ENCODE results near the gene HS3ST3A1. TPM values are rescaled to one million over a fixed set of nuclear protein-coding genes. Genes with fewer than 3 reads are reported as not detected.

HS3ST3A1 gene
- total and polyA plus RNA-seq, 2 experiments from 2014 or later, result 5.4 to 24.1 TPM

- no peaks in the 10 kb centered on the region for H3K36me3 Mint-ChIP-seq (ENCODE audit: low read depth)
- H3K4me1 Mint-ChIP-seq, result no peaks in the 10 kb centered on the region
- H4K20me1 ChIP-seq (replicated peaks; ENCODE audit: insufficient read depth), result no peaks in the 10 kb centered on the region
- no peak overlapping the region for H3K27ac Mint-ChIP-seq
- no peaks in the 10 kb centered on the region for H3K79me2 ChIP-seq (replicated peaks; ENCODE audit: insufficient read depth)
- H3K27me3 ChIP-seq (ENCODE audit: insufficient read depth), result no peaks in the 10 kb centered on the region
- no peak overlapping the region for H2AFZ ChIP-seq
- no peak overlapping the region for H3K4me3 Mint-ChIP-seq
- H3K4me1 ChIP-seq (ENCODE audit: insufficient read depth), result no peaks in the 10 kb centered on the region
- TF ChIP-seq ETS1 (IDR thresholded peaks at IDR 0.05), result no peak
- no peak for TF ChIP-seq ZNF462 (CRISPR knock-in tag; IDR thresholded peaks at IDR 0.05)
- no peak for TF ChIP-seq POLR2AphosphoS5 (IDR thresholded peaks at IDR 0.05; ENCODE audit: low read depth)
- TF ChIP-seq EZH2 (IDR thresholded peaks at IDR 0.05; ENCODE audit: low read depth, unreplicated experiment), result no peak
- no peak for TF ChIP-seq JUNB (IDR thresholded peaks at IDR 0.05; ENCODE audit: unreplicated experiment)
- no peak for TF ChIP-seq NANOG (IDR thresholded peaks at IDR 0.05; ENCODE audit: borderline replicate concordance)
- TF ChIP-seq CTCF (conservative IDR thresholded peaks at IDR 0.05; ENCODE audit: low read depth in 2 of 2), result no peak
- no peak for TF ChIP-seq REST (IDR thresholded peaks at IDR 0.05; ENCODE audit: unreplicated experiment)
- TF ChIP-seq ZNF114 (CRISPR knock-in tag; IDR thresholded peaks at IDR 0.05), result no peak
- TF ChIP-seq ZNF331 (CRISPR knock-in tag; IDR thresholded peaks at IDR 0.05; ENCODE audit: low read depth), result no peak
- no peak for TF ChIP-seq EZH2phosphoT487 (IDR thresholded peaks at IDR 0.05; ENCODE audit: unreplicated experiment)
- no peak for TF ChIP-seq STAT1 (IDR thresholded peaks at IDR 0.05; ENCODE audit: unreplicated experiment)
- TF ChIP-seq CREB1 (CRISPR knock-in tag; IDR thresholded peaks at IDR 0.05; ENCODE audit: low read depth), result no peak
- DNase-seq (ENCODE audit: low spot score), result no peak
- H3K36me3 ChIP-seq (ENCODE audit: insufficient read depth), result no peaks in the 10 kb centered on the region
- H3F3A ChIP-seq (replicated peaks; ENCODE audit: low read depth), result no peaks in the 10 kb centered on the region
- no peak overlapping the region for H3K4me3 ChIP-seq
- ATAC-seq, result no peak
- no peak overlapping the region for H3K4me2 ChIP-seq
- no peak overlapping the region for H3K27ac ChIP-seq (ENCODE audit: low read depth)
- H3K27me3 Mint-ChIP-seq (ENCODE audit: insufficient read depth, low read depth, poor library complexity), result no peaks in the 10 kb centered on the region
- H3K9me3 Mint-ChIP-seq, result no peaks in the 10 kb centered on the region
- peaks cover 9% of the 10 kb centered on the region for H3K9me2 ChIP-seq (ENCODE audit: insufficient read depth)
Measured at GRCh38 chr17:13462673-13463124, 139.0 kb downstream of the HS3ST3A1 start.
